Frontal cortex (tissue), 4 donors: Measurements from ENCODE around the gene RB1. TPM values are rescaled to one million over a fixed set of nuclear protein-coding genes. Genes with fewer than 3 reads are reported as not detected.
"Not testable (repeated sequence)": the region's sequence is repeated elsewhere in the genome, so short reads cannot be mapped to it uniquely, and the experiment has no call there.

Experiments used
- DNase-seq, 2 donors: peaks; one replicate each; pipeline ENCODE4 v3.0.0; 2012; ENCODE audit warnings: low spot score in 2 of 2
- FAIRE-seq: peaks from 2 replicates; lab custom pipeline; 2012; peaks lifted over from hg19 to GRCh38; lab: Jason Lieb, UNC
- total RNA-seq: library from RNA; depleted of rRNA; stranded (reverse); fragments of >200 nt; gene quantifications from one replicate; pipeline ENCODE4 v1.2.3, GENCODE V29; 2014
- donor health status: control.
- donor health status: control.
- donor health status: control.

The RB1 gene
- total RNA-seq, 1 donor from 2014 or later = 35.9 TPM

DNA sequence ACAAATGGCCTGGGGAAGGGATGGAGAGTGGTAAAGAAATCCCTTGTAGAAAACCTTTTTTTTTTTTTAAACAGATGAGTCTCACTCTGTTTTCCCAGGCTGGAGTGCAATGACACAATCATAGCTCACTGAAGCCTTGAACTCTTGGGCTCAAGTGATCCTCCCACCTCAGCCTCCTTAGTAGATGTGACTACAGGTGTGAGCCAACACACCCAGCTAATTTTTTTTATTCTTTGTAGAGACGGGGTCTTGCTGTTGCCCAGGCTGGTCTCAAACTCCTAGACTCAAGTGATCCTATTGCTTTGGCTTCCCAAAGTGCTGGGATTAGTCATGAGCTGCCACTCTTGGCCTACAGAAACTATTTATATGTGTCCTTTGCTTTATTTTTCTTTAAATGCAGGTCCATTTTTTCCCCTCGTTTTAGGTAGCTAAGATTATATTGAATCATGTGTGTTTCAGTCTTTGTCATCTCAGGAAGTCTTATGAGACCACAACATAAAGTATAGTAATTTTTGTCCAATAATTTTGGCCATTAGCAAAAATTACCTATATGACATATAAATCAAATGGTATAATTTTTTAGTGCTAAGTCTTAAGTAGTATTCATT, 98.9 kb downstream of the RB1 start:
- no peak for DNase-seq
- no peak for FAIRE-seq

DNA sequence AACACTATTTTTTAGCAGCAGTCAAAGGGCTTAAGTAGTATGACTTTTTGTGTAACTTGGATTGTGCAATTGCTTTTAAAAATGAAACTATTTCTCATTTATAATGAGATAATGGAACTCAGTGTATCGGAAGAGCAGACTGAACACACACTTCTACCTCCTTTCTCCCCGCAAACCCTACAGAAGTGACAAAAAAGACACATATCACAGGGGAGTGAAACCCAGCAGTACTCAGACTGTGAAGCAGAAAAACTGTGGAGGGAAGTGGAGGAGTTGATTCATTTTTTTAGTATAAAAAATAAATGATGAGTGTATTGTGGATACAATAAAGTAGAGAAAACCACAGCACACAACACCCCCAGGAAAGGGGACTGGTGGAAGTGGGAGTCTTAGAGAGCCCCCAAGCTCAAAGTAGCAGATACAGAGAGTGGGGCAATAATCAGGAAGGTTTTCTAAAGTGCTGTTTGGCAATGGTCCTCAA, 99.6 kb downstream of the RB1 start:
- DNase-seq (no peak), FAIRE-seq (no peak)

DNA sequence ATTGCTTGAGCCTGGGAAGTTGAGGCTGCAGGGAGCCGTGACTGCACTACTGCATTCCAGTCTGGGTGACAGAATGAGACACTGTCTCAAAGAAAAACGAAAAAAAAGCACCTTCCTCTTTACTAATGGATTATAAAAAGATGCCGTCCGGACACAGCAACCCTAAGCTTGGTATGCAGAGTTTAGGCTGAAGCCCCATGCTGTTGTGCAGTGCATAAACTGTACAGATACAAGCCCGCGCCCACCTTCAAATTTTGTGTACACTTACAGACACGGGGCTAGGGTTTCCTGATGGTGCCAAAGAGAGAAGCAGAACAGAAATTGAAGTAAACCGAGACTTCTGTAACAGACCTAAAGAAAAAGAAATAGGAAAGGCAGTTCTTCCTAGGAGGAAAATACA, 100.4 kb downstream of the RB1 start:
- DNase-seq (no peak), FAIRE-seq (no peak)

GRCh38 chr13:48404952-48405351, 101.4 kb downstream of the RB1 start:
- DNase-seq (no peak), FAIRE-seq (no peak)

GRCh38 chr13:48405875-48406274, 102.3 kb downstream of the RB1 start:
- DNase-seq = no peak
- no peak for FAIRE-seq

- DNase-seq = no peak
- peak; percentile 26 for FAIRE-seq
These were observed 106.6 kb downstream of the RB1 start for GRCh38 chr13:48410199-48410598.

GRCh38 chr13:48411147-48411794, 107.7 kb downstream of the RB1 start:
- DNase-seq (no peak), FAIRE-seq (no peak)

DNA sequence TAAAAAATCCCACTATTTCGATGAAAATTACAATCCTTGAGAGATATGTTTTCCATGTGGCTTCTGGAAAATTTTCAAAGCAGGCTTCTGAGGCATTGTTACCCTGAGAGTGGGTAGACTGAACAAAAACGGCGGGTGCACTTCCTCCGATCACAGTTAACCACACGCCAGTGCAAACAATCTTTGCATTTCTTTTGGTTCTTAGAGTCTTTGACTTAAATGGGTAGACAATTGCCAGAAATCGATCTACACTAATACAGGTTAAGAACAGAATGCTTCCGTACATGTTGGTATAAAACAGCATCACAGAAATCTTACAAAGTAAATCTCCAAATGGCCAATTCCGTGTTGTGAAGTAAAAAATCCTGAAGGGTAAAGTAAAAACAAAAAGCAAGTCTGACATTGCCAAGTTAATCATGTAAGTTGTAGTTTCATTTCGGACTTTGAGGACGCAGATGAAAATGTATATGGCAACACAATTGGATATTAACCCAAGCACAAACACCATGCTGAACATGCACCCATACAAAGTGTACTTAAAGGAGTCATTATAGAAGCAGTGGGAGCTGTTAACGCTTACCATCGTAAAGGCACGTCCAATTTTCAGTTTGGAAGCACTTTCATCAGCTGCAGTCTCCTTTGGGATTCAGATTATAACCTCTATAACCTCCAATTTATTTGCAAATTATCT, 108.4 kb downstream of the RB1 start:
- DNase-seq (no peak), FAIRE-seq (no peak)

DNA sequence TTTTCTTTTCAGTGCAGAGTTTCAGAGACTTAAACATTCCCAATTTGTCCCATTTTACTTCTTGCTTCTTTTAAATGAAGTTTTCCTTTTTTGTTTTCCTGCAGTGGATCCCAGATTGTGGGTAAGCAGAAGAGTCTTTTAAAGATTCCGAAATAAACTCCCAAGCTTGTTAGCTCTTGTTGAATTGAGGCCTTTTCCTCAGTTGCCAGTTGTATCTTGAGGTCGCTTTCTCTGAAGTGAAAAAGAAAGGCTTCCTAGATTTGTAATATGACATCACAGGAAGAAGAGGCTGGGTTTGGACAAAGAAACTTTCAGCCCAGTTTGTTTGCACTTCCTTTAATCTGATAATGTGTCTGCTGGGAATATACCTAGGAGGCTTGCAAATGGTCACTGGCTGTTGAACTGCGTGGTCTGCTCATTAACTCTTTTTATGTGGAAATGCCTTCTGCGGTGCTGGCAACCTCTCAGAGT, 109.4 kb downstream of the RB1 start, which contains the start of gene LPAR6:
LPAR6 (minus strand) TSS at position 233 of the 471 bp plus-strand sequence. CDS start 690 bp downstream, outside the sequence.
- no peak for FAIRE-seq
- DNase-seq = no peak

GRCh38 chr13:48414501-48414900, 111.0 kb downstream of the RB1 start:
- DNase-seq (no peak), FAIRE-seq (peak; percentile 64)

DNA sequence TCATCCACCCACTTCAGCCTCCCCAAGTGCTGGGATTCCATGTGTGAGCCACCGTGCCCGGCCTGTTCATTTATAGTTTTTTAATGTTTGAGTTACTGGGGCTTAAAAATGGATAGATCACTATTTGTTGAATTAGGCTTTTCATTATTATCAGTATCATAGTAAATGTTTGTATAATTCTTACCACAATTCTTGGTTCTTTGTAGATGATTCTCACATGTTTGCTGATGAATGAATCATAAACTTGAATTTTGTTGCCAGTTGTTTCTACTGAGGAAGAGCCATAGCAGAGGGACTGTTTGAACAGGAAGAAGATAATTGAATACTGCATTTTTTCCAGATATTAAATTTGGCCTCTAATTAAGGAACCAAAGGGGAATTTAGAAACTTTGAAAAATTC, 112.0 kb downstream of the RB1 start:
- no peak for FAIRE-seq
- DNase-seq = no peak

DNA sequence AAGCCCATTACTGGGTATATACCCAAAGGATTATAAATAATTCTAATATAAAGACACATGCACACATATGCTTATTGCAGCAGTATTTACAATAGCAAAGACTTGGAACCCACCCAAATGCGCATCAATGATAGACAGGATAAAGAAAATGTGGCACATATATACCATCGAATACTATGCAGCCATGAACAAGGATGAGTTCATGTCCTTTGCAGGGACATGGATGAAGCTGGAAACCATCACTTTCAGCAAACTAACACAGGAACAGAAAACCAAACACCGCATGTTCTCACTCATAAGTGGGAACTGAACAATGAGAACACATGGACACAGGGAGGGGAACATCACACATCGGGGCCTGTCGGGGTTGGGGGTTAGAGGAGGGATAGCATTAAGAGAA, 118.5 kb downstream of the RB1 start:
- DNase-seq, FAIRE-seq: not testable (repeated sequence)

DNA sequence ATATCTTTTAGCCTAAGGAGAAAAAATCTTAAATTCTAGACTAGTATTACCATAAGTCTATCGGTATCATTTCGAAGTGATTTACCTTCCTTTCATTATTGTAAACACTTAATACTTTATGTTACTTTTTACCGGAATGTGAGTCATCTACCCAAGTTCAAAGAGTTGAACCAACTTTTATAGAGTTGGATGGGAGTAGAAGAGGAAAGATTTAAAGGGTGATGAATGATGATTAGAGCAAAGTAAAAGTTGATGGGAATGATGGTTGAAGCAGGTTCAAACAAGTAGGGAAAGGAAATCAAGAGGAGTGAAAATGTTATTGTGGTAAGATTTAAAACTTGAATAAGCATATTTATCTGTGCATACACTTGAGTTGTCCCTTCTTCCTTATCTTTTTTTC, 120.7 kb downstream of the RB1 start:
- no peak for DNase-seq
- no peak for FAIRE-seq

GRCh38 chr13:48426052-48426451, 122.5 kb downstream of the RB1 start:
- FAIRE-seq = no peak
- DNase-seq = no peak

GRCh38 chr13:48426755-48427298, 123.3 kb downstream of the RB1 start:
- FAIRE-seq, DNase-seq: not testable (repeated sequence)

GRCh38 chr13:48429036-48429435, 125.5 kb downstream of the RB1 start:
- FAIRE-seq (no peak), DNase-seq (no peak)

DNA sequence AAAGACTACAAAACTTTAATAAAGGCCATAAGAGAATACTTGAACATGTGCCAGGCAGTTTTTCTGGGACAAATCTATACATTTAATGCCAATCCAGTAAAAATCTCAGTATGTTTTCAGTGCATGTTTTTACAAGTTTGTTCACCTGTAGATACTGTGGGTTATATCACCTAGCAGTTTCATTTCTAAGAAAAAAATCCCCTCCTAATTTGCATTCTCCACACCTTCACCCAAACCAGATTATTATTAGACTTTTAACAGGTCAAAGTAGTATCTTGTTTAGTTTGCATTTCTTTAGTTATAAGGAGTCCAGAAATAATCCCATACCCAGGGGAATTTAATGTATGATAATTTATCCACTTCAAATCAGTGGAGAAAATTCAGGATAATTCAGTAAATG, 126.3 kb downstream of the RB1 start:
- FAIRE-seq = no peak
- no peak for DNase-seq

GRCh38 chr13:48431431-48431830, 127.9 kb downstream of the RB1 start:
- FAIRE-seq (no peak), DNase-seq (no peak)

DNA sequence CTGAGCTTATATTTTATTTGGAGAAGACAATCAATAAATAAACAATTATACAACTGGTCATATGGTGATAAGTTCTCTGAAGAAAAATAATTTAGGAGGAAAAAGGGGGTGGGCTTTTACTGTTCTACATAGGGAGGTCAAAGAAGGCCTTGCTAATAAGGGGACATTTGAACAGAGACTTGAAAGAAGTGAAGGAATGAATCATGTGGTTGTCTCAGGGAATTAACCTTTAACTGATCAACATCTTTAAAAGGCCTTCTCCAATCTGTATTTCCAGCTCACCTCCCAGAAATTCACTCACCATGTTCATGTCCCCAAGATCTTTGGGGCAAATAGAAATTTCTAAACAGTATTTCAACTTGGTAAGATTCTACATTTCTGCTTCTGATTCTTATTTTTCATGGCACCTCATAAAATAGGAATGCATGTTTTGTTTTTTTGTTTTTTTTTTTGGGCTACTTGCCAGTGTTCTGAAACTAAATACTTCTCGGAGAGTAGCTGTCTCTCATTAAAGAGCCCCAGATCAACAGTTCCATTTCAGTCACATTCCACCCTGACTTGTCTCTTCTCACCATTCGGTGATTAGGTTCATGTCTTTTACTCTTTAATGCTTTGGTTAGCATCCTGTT, 128.6 kb downstream of the RB1 start:
- DNase-seq (no peak), FAIRE-seq (no peak)

DNA sequence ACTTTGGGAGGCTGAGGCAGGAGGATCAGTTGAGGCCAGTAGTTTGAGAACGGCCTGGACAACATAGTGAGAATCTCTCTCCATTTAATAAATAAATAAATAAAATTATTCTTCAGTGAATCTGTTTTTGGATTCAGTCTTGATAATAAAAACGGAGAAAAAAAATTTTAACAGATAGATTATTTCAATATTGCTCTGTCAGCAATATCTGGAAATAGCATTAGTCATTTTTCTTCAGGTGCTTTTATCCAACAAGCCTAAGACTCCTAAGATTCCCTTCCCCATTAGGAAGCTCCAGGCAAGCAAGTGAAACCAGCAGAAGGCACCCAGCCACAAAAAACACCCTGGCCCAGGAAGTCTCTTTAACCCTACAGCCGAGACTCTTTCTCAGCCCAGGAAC, 130.6 kb downstream of the RB1 start:
- DNase-seq = no peak
- no peak for FAIRE-seq
